GM12875 (cell line): Measurements from ENCODE around the gene DCTPP1.

Experiments used
- H3K4me3 ChIP-seq: one replicate; pipeline ENCODE4 v1.5.1; 2011; ENCODE audit warnings: low read depth, low read length, control low read depth
- TF ChIP-seq, protein P1 (sequence below): IDR thresholded peaks from 2 replicates; pipeline ENCODE4 v1.5.1; 2011; ENCODE audit warnings: low read depth, mild to moderate bottlenecking, control low read depth, inconsistent platforms, low read length, moderate library complexity, borderline replicate concordance; ENCODE audit not compliant: insufficient read depth

Gene DCTPP1

GRCh38 chr16:30377812-30378235 is 52.0 kb downstream of the DCTPP1 start:
- H3K4me3 ChIP-seq: peak overlapping the region; percentile 43
- TF ChIP-seq, protein P1, sequence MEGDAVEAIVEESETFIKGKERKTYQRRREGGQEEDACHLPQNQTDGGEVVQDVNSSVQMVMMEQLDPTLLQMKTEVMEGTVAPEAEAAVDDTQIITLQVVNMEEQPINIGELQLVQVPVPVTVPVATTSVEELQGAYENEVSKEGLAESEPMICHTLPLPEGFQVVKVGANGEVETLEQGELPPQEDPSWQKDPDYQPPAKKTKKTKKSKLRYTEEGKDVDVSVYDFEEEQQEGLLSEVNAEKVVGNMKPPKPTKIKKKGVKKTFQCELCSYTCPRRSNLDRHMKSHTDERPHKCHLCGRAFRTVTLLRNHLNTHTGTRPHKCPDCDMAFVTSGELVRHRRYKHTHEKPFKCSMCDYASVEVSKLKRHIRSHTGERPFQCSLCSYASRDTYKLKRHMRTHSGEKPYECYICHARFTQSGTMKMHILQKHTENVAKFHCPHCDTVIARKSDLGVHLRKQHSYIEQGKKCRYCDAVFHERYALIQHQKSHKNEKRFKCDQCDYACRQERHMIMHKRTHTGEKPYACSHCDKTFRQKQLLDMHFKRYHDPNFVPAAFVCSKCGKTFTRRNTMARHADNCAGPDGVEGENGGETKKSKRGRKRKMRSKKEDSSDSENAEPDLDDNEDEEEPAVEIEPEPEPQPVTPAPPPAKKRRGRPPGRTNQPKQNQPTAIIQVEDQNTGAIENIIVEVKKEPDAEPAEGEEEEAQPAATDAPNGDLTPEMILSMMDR: no peak

DNA sequence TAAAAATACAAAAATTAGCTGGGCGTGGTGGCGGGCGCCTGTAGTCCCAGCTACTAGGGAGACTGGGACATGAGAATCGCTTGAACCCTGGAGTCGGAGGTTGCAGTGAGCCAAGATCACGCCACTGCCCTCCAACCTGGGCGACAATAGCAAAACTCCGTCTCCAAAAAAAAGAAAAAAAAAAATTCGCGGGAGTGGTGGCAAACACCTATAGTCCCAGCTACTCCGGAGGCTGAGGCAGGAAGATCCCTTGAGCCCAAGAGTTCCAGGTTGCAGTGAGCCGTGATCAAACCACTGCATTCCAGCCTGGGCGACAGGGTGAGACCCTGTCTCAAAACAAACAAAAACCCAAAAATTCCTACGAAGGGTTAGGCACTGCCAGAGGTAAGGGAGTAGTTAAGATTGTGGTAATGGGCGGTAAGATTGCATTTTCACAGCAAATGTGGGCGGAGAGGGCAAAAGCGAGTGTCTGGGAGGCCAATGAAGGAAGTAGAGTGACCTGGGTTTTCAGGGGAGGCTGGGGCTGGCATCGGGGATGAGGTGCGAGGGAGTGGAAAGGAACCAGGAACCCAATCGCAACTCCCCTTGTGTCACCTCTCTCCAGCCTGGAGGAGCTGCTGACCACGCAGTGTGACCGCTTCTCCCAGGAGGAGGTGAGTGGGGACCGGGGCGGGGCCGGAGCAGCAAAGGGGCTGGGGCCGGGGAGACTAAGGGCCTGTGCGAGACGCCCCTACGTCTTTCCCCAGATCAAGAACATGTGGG is 52.6 kb downstream of the DCTPP1 start:
- H3K4me3 ChIP-seq: peak overlapping the region; percentile 23
- TF ChIP-seq, protein P1: no peak

- H3K4me3 ChIP-seq: no peak overlapping the region
- TF ChIP-seq, protein P1: no peak
These were observed 53.3 kb downstream of the DCTPP1 start for GRCh38 chr16:30376461-30376902.

DNA sequence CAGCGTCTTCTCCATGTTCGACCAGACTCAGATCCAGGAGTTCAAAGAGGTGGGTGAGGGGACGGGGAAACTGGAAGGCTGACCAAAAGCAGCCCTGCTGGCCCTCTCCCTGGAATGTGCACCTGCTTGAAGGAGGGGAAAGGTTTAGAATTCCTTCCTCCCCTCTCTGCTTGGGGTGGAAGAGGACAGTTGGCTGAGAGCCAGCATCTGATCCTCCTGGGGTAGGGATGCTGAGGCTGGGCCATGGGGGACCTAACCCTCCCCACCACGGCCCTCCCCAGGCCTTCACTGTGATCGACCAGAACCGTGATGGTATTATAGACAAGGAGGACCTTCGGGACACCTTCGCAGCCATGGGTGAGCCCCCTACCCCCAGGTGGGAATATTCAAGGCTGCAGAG is 54.0 kb downstream of the DCTPP1 start:
- no peak overlapping the region for H3K4me3 ChIP-seq
- TF ChIP-seq, protein P1: no peak

- TF ChIP-seq, protein P1: no peak
- no peak within 1 kb of the TSS for H3K4me3 ChIP-seq
These were observed 55.3 kb downstream of the DCTPP1 start, which contains the start of gene MYL11 for GRCh38 chr16:30374538-30374937. Gene MYL11 (plus strand): TSS chr16:30374802. CDS start chr16:30374858, 56 bp downstream.
